Hepatocyte (in vitro differentiated cells): ENCODE data around the gene DHRS3. TPM values are rescaled to one million over a fixed set of nuclear protein-coding genes. Genes with fewer than 3 reads are reported as not detected.

Experiments used
- DNase-seq: peaks from one replicate; pipeline ENCODE4 v3.0.0-alpha.2; 2016; ENCODE audit warnings: low spot score
- H2AFZ ChIP-seq: fragments of 200-600 bp; sonication (generic); 2 replicates; pipeline ENCODE4 v1.6.0; 2016; ENCODE audit warnings: antibody characterized with exemption, mild to moderate bottlenecking
- H3K27ac ChIP-seq: fragments of 200-600 bp; sonication (generic); 2 replicates; pipeline ENCODE4 v1.5.1; 2016; ENCODE audit warnings: mild to moderate bottlenecking
- H3K27me3 ChIP-seq: fragments of 200-600 bp; sonication (generic); 2 replicates; pipeline ENCODE4 v1.6.1; 2016
- H3K36me3 ChIP-seq: fragments of 200-600 bp; sonication (generic); replicated peaks from 2 replicates; pipeline ENCODE4 v1.5.1; 2016; ENCODE audit warnings: low read depth; ENCODE audit not compliant: insufficient read depth
- H3K4me1 ChIP-seq: fragments of 200-600 bp; sonication (generic); 2 replicates; pipeline ENCODE4 v1.5.1; 2016; ENCODE audit warnings: mild to moderate bottlenecking, moderate library complexity; ENCODE audit not compliant: insufficient read depth
- H3K4me2 ChIP-seq: fragments of 200-600 bp; sonication (generic); 2 replicates; pipeline ENCODE4 v1.6.0; 2016
- H3K4me3 ChIP-seq: fragments of 200-600 bp; sonication (generic); 2 replicates; pipeline ENCODE4 v1.5.1; 2016; ENCODE audit warnings: mild to moderate bottlenecking
- H3K79me2 ChIP-seq: fragments of 200-600 bp; sonication (generic); 2 replicates; pipeline ENCODE4 v1.6.0; 2017; ENCODE audit warnings: mild to moderate bottlenecking
- H3K9me2 ChIP-seq: fragments of 200-600 bp; sonication (generic); replicated peaks from 2 replicates; pipeline ENCODE4 v1.6.0; 2017; ENCODE audit warnings: mild to moderate bottlenecking; ENCODE audit not compliant: insufficient read depth
- H3K9me3 ChIP-seq: fragments of 200-600 bp; sonication (generic); 2 replicates; pipeline ENCODE4 v1.5.1; 2016; ENCODE audit warnings: low read depth, mild to moderate bottlenecking
- H4K20me1 ChIP-seq: fragments of 200-600 bp; sonication (generic); 2 replicates; pipeline ENCODE4 v1.6.0; 2016; ENCODE audit warnings: mild to moderate bottlenecking; ENCODE audit not compliant: insufficient read depth, poor library complexity, severe bottlenecking
- EZH2 ChIP-seq: fragments of 200-600 bp; sonication (generic); IDR thresholded peaks from 2 replicates; pipeline ENCODE4 v1.6.1; 2016; ENCODE audit warnings: antibody characterized with exemption, mild to moderate bottlenecking, borderline replicate concordance
- EZH2phosphoT487 ChIP-seq: fragments of 200-600 bp; sonication (generic); IDR thresholded peaks from one replicate; pipeline ENCODE4 v1.6.1; 2018; ENCODE audit warnings: antibody characterized with exemption, mild to moderate bottlenecking, low read depth, moderate library complexity; ENCODE audit not compliant: unreplicated experiment, severe bottlenecking
- WGBS: methylation state at CpG from one replicate; pipeline ENCODE4 v1.1.6; 2016; ENCODE audit warnings: low lambda C conversion rate; ENCODE audit errors: missing lambda C conversion rate; 5-methylcytosine and 5-hydroxymethylcytosine counted together
- polyA plus RNA-seq: library from polyadenylated mRNA; unstranded; fragments of >200 nt; fragmentation: Nextera tagmentation; extraction: Ambion mirVana; gene quantifications from 2 replicates; pipeline ENCODE4 v1.2.1, GENCODE V29; 2016
- total RNA-seq: library from RNA; depleted of rRNA; stranded (reverse); fragments of >200 nt; gene quantifications from 2 replicates; pipeline ENCODE4 v1.2.3, GENCODE V29; 2014
- TF ChIP-seq, protein P1 (sequence below): fragments of 200-600 bp; sonication (generic); IDR thresholded peaks from 2 replicates; pipeline ENCODE4 v1.5.1; 2016; ENCODE audit warnings: antibody characterized with exemption, mild to moderate bottlenecking; ENCODE audit not compliant: poor library complexity

DHRS3 gene
- total and polyA plus RNA-seq, 2 experiments from 2014 or later: 75.9 to 103 TPM

- DNase-seq: no peak
- H4K20me1 ChIP-seq: no peaks in the 10 kb centered on the region
- no peaks in the 10 kb centered on the region for H3K27me3 ChIP-seq
- H3K9me3 ChIP-seq: no peaks in the 10 kb centered on the region
- no peaks in the 10 kb centered on the region for H3K9me2 ChIP-seq
- no peaks in the 10 kb centered on the region for H3K79me2 ChIP-seq
- peak overlapping the region; percentile 77 for H3K27ac ChIP-seq
- no peaks in the 10 kb centered on the region for H3K36me3 ChIP-seq
- H3K4me3 ChIP-seq: no peak overlapping the region
- no peak overlapping the region for H3K4me2 ChIP-seq
- TF ChIP-seq EZH2phosphoT487 (no peak), EZH2 (no peak)
- TF ChIP-seq, protein P1, sequence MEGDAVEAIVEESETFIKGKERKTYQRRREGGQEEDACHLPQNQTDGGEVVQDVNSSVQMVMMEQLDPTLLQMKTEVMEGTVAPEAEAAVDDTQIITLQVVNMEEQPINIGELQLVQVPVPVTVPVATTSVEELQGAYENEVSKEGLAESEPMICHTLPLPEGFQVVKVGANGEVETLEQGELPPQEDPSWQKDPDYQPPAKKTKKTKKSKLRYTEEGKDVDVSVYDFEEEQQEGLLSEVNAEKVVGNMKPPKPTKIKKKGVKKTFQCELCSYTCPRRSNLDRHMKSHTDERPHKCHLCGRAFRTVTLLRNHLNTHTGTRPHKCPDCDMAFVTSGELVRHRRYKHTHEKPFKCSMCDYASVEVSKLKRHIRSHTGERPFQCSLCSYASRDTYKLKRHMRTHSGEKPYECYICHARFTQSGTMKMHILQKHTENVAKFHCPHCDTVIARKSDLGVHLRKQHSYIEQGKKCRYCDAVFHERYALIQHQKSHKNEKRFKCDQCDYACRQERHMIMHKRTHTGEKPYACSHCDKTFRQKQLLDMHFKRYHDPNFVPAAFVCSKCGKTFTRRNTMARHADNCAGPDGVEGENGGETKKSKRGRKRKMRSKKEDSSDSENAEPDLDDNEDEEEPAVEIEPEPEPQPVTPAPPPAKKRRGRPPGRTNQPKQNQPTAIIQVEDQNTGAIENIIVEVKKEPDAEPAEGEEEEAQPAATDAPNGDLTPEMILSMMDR: no peak
- 90% methylated on average over 26 of the region's 27 CpGs for WGBS
- H2AFZ ChIP-seq: no peak overlapping the region
- H3K4me1 ChIP-seq: peaks cover 13% of the 10 kb centered on the region
Measured at GRCh38 chr1:12548973-12549459, 69.0 kb downstream of the DHRS3 start.

DNA sequence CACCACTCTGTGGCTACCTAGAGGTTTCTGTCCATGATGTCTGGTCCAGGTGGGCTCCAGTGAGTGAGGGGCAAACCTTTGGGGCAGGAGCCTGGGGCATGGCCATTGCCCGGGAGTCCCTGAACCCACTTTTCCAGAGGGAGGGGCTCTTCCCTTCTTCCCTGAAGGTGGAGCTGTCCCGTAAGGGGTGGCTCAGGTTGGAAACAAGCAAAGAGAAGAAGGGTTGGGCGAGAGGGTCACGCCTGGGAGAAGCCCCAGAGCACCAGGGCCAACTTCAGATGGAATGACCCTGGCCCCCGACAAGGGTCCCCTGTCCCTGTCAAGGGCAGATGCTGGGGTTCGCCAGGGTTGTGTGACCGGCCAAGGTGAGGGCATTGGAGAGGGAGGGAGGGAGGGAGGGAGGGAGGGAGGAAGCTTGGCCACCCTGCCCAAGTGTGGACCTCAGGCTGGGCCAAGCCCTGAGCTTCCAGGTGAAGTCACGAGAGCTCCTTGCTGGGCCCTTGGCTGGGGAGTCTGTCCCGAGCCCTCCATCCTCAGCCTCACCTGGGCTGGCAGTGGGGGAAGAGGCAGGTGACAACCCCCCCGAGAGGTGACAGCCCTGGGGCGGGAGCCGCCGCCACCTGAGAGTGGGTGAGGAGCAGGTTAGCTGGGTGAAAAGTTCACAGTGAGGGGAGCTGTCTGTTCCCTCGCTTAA is 69.6 kb downstream of the DHRS3 start:
- Histone ChIP-seq H3K4me2 (no peak overlapping the region), H3K4me3 (no peak overlapping the region)
- 98% methylated on average over 12 of the region's 14 CpGs for WGBS

GRCh38 chr1:12547586-12548225 is 70.3 kb downstream of the DHRS3 start:
- Histone ChIP-seq H3K4me1 (peaks cover 13% of the 10 kb centered on the region), H3K4me2 (no peak overlapping the region), H3K9me2 (no peaks in the 10 kb centered on the region), H2AFZ (no peak overlapping the region), H3K36me3 (no peaks in the 10 kb centered on the region), H3K9me3 (no peaks in the 10 kb centered on the region), H3K27me3 (no peaks in the 10 kb centered on the region), H3K27ac (no peak overlapping the region), H3K4me3 (no peak overlapping the region), H4K20me1 (no peaks in the 10 kb centered on the region), H3K79me2 (no peaks in the 10 kb centered on the region)
- 96% methylated on average over 20 of the region's 20 CpGs for WGBS
- DNase-seq: no peak
- TF ChIP-seq, protein P1: no peak
- TF ChIP-seq EZH2phosphoT487: no peak
- TF ChIP-seq EZH2: no peak

More for the DNA sequence above, 69.6 kb downstream of the DHRS3 start:
- H3K9me2 ChIP-seq: no peaks in the 10 kb centered on the region
- DNase-seq: no peak
- H3K4me1 ChIP-seq: peaks cover 13% of the 10 kb centered on the region
- no peak overlapping the region for H3K27ac ChIP-seq
- no peaks in the 10 kb centered on the region for H3K27me3 ChIP-seq
- no peaks in the 10 kb centered on the region for H3K36me3 ChIP-seq
- no peaks in the 10 kb centered on the region for H3K79me2 ChIP-seq
- H3K9me3 ChIP-seq: no peaks in the 10 kb centered on the region
- TF ChIP-seq EZH2: no peak
- TF ChIP-seq EZH2phosphoT487: no peak
- TF ChIP-seq, protein P1: no peak
- no peak overlapping the region for H2AFZ ChIP-seq
- H4K20me1 ChIP-seq: no peaks in the 10 kb centered on the region
